Testis (tissue), 2 donors: ENCODE data around the gene CFAP58.

Experiments used
- POLR2A ChIP-seq: fragments of 450-650 bp; IDR thresholded peaks from one replicate; pipeline ENCODE4 v1.6.1; 2017; ENCODE audit warnings: antibody characterized with exemption, mild to moderate bottlenecking, moderate library complexity
- TF ChIP-seq, protein P1 (sequence below), 3 experiments: fragments of 450-650 bp in 2 of 3; fragments of 200-600 bp in 1 of 3; sonication (generic) in 1 of 3; IDR thresholded peaks; one replicate each; pipeline ENCODE4 v1.5.1; 2016 to 2019; ENCODE audit warnings: antibody characterized with exemption in 3 of 3, mild to moderate bottlenecking in 2 of 3, moderate library complexity in 1 of 3

DNA sequence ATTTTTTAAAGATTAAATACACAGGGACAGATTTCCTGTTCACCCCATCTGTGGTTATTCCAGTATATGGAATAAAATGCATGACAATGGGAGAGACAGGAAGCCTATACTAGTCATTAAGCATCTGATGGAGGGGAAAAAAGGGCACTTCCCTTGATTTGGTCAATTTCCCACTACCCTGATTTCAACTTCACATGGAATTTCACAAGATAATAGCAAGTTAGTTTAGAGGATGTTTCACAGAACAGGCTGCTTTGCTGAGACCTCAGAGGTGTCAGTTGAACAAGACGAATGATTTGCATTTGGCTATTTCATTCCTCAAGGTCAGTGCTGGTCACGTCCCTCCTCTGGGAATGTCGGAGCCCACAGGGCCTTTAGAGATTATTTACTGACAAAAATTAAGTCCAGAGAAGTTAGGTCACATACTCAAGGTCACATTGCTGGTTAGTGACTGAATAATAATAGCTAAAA, 10.7 kb upstream of the CFAP58 start:
- TF ChIP-seq, protein P1, sequence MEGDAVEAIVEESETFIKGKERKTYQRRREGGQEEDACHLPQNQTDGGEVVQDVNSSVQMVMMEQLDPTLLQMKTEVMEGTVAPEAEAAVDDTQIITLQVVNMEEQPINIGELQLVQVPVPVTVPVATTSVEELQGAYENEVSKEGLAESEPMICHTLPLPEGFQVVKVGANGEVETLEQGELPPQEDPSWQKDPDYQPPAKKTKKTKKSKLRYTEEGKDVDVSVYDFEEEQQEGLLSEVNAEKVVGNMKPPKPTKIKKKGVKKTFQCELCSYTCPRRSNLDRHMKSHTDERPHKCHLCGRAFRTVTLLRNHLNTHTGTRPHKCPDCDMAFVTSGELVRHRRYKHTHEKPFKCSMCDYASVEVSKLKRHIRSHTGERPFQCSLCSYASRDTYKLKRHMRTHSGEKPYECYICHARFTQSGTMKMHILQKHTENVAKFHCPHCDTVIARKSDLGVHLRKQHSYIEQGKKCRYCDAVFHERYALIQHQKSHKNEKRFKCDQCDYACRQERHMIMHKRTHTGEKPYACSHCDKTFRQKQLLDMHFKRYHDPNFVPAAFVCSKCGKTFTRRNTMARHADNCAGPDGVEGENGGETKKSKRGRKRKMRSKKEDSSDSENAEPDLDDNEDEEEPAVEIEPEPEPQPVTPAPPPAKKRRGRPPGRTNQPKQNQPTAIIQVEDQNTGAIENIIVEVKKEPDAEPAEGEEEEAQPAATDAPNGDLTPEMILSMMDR (IDR thresholded peaks at IDR 0.05): no peak
- TF ChIP-seq POLR2A: no peak
